A673 (cell line): ENCODE data around the gene PCDHGB4. TPM values are rescaled to one million over a fixed set of nuclear protein-coding genes. Genes with fewer than 3 reads are reported as not detected.
A peak's percentile ranks its signal among the peaks of the same experiment; 100 is the strongest.

Experiments used
- BruUV-seq: library from RNA; stranded (reverse); fragments of 400-500 nt; replicated peaks from 2 replicates; lab custom pipeline; 2021; lab: Mats Ljungman, UMichigan
- CTCF ChIA-PET: fragments of 300-600 bp; sonication (Branson Sonifier 250); formaldehyde crosslinking; loops from one replicate; lab custom pipeline; 2022; ENCODE audit warnings: antibody characterized with exemption; lab: Charles Lee
- POLR2A ChIA-PET: fragments of 300-600 bp; sonication (Branson Sonifier 250); formaldehyde crosslinking; loops from one replicate; lab custom pipeline; 2022; ENCODE audit warnings: antibody characterized with exemption; ENCODE audit not compliant: low non-redundant PET; lab: Charles Lee
- DNase-seq: peaks from one replicate; pipeline ENCODE4 v3.0.0-alpha.2; 2015; ENCODE audit warnings: low spot score
- H3K27ac ChIP-seq: fragments of 200-600 bp; sonication (generic); 2 replicates; pipeline ENCODE4 v1.5.1; 2016; ENCODE audit warnings: mixed run types, low read depth, mild to moderate bottlenecking, mixed read lengths, antibody characterized with exemption, low read length; ENCODE audit not compliant: poor library complexity, severe bottlenecking
- H3K27me3 ChIP-seq: fragments of 200-600 bp; sonication (generic); replicated peaks from 2 replicates; pipeline ENCODE4 v1.6.1; 2017; ENCODE audit warnings: mixed run types, low read depth, mild to moderate bottlenecking, mixed read lengths, antibody characterized with exemption, low read length; ENCODE audit not compliant: insufficient read depth, poor library complexity
- H3K36me3 ChIP-seq: fragments of 200-600 bp; sonication (generic); 2 replicates; pipeline ENCODE4 v1.6.1; 2016; ENCODE audit warnings: mixed run types, mild to moderate bottlenecking, mixed read lengths, antibody characterized with exemption, low read length; ENCODE audit not compliant: insufficient read depth, poor library complexity, severe bottlenecking
- H3K4me1 ChIP-seq: fragments of 200-600 bp; sonication (generic); 2 replicates; pipeline ENCODE4 v1.6.1; 2017; ENCODE audit warnings: mixed run types, mild to moderate bottlenecking, mixed read lengths, antibody characterized with exemption, low read length; ENCODE audit not compliant: insufficient read depth, poor library complexity, severe bottlenecking
- H3K4me3 ChIP-seq: fragments of 200-600 bp; sonication (generic); 2 replicates; pipeline ENCODE4 v1.5.1; 2016; ENCODE audit warnings: low read depth, mixed run types, mild to moderate bottlenecking, mixed read lengths, low read length; ENCODE audit not compliant: poor library complexity, severe bottlenecking
- H3K9me3 ChIP-seq: fragments of 200-600 bp; sonication (generic); 2 replicates; pipeline ENCODE4 v1.6.1; 2016; ENCODE audit warnings: mixed run types, low read depth, mild to moderate bottlenecking, mixed read lengths, antibody characterized with exemption, low read length; ENCODE audit not compliant: poor library complexity, severe bottlenecking
- EZH2 ChIP-seq: fragments of 200-600 bp; sonication (generic); IDR thresholded peaks from 2 replicates; pipeline ENCODE4 v1.6.1; 2017; ENCODE audit warnings: borderline replicate concordance, low read depth, mild to moderate bottlenecking, mixed read lengths, antibody characterized with exemption, low read length; ENCODE audit not compliant: poor library complexity, severe bottlenecking
- intact Hi-C: fragments of 100-400 bp; cut with micrococcal nuclease; formaldehyde crosslinking; loops from one replicate; pipeline ENCODE4 v1.10.0; 2022; ENCODE audit not compliant: unreplicated experiment
- total RNA-seq: library from RNA; stranded (reverse); gene quantifications from 2 replicates; pipeline ENCODE4 v1.2.3, GENCODE V29; 2021
- TF ChIP-seq, protein P1 (sequence below): fragments of 300-800, 200-600 bp; sonication (generic); conservative IDR thresholded peaks from 2 replicates; pipeline ENCODE4 v1.5.1; 2017; ENCODE audit warnings: low read depth, mild to moderate bottlenecking, antibody characterized with exemption, low read length, moderate library complexity, mixed read lengths

PCDHGB4 gene
- total RNA-seq, 1 experiment from 2014 or later = 2.5 TPM

DNA sequence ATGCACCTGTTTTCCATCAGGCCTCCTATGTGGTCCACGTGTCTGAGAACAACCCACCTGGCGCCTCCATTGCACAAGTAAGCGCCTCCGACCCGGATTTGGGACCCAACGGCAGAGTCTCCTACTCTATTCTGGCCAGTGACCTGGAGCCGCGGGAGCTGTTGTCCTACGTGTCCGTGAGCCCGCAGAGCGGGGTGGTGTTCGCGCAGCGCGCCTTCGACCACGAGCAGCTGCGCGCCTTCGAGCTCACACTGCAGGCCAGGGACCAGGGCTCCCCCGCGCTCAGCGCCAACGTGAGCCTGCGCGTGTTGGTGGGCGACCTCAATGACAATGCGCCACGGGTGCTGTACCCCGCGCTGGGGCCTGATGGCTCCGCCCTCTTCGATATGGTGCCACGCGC is 35.9 kb upstream of the PCDHGB4 start:
- CTCF ChIA-PET = interaction anchor here (2.5 kb wide), 1 partner anchor 212 kb away, joined by 12 read pairs; no protein-coding TSS in a partner anchor
- TF ChIP-seq EZH2 = no peak
- TF ChIP-seq, protein P1, sequence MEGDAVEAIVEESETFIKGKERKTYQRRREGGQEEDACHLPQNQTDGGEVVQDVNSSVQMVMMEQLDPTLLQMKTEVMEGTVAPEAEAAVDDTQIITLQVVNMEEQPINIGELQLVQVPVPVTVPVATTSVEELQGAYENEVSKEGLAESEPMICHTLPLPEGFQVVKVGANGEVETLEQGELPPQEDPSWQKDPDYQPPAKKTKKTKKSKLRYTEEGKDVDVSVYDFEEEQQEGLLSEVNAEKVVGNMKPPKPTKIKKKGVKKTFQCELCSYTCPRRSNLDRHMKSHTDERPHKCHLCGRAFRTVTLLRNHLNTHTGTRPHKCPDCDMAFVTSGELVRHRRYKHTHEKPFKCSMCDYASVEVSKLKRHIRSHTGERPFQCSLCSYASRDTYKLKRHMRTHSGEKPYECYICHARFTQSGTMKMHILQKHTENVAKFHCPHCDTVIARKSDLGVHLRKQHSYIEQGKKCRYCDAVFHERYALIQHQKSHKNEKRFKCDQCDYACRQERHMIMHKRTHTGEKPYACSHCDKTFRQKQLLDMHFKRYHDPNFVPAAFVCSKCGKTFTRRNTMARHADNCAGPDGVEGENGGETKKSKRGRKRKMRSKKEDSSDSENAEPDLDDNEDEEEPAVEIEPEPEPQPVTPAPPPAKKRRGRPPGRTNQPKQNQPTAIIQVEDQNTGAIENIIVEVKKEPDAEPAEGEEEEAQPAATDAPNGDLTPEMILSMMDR = no peak
- H3K27me3 ChIP-seq = no peaks in the 10 kb centered on the region
- H3K27ac ChIP-seq = no peak overlapping the region
- POLR2A ChIA-PET = no interaction called here
- intact Hi-C loops = loop anchor here (5.0 kb wide), 1 partner anchor 211 kb away; no protein-coding TSS in a partner anchor
- H3K4me3 ChIP-seq = no peak overlapping the region
- H3K36me3 ChIP-seq = no peaks in the 10 kb centered on the region
- peaks cover 41% of the 10 kb centered on the region for H3K9me3 ChIP-seq
- BruUV-seq = no TSS peak
- DNase-seq = no peak
- no peaks in the 10 kb centered on the region for H3K4me1 ChIP-seq

DNA sequence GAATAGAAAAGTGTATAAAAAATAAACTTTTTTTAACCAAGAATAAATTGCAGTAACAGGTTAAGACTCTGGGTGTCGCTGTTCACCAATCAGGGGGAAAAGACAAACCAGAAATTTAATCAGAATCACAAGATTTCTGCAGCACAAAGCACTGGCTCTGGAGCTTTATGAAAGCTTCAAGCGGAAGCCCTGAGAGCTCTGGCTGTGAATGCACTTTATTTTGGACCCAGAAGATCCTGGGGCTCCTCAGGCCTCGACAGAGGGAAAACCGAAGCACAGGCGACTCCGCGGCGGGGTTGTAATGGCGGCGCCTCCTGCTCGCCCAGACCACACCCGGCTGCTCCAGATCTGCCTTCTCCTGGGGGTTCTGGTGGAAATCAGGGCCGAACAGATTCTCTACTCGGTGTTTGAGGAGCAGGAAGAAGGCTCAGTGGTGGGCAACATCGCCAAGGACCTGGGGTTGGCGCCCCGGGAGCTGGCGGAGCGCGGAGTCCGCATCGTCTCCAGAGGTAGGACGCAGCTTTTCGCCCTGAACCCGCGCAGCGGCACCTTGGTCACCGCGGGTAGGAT is 32.5 kb upstream of the PCDHGB4 start, which contains the start of gene PCDHGA4:
PCDHGA4 (plus strand) TSS at position 122 of the 570 bp plus-strand sequence; CDS start at position 209, 87 bp downstream.
- intact Hi-C loops = loop anchor here (5.0 kb wide), 1 partner anchor 207 kb away; no protein-coding TSS in a partner anchor

GRCh38 chr5:141355641-141356040 is 31.9 kb upstream of the PCDHGB4 start:
- H3K9me3 ChIP-seq = peaks cover 46% of the 10 kb centered on the region
- BruUV-seq = no TSS peak
- H3K4me1 ChIP-seq = no peaks in the 10 kb centered on the region
- H3K4me3 ChIP-seq = no peak overlapping the region
- no peak overlapping the region for H3K27ac ChIP-seq
- intact Hi-C loops = no loop called here
- DNase-seq = no peak
- ChIA-PET CTCF (no interaction called here), POLR2A (no interaction called here)
- no peaks in the 10 kb centered on the region for H3K36me3 ChIP-seq
- no peak for TF ChIP-seq EZH2
- TF ChIP-seq, protein P1 = no peak
- H3K27me3 ChIP-seq = no peaks in the 10 kb centered on the region

More for the DNA sequence above, 32.5 kb upstream of the PCDHGB4 start, which contains the start of gene PCDHGA4:
- BruUV-seq = no TSS peak
- ChIA-PET POLR2A (no interaction called here), CTCF (no interaction called here)
- no peak within 1 kb of the TSS for H3K27ac ChIP-seq
- DNase-seq = no peak
- H3K9me3 ChIP-seq = peaks cover 45% of the 10 kb centered on the region
- TF ChIP-seq EZH2 = no peak
- TF ChIP-seq, protein P1 = peak; percentile 50
- no peaks in the 10 kb centered on the region for H3K27me3 ChIP-seq
- H3K4me3 ChIP-seq = no peak within 1 kb of the TSS
- no peaks in the 10 kb centered on the region for H3K36me3 ChIP-seq
- no peaks in the 10 kb centered on the region for H3K4me1 ChIP-seq
